ENCODE data around the gene FAM184B.
A peak's percentile ranks its signal among the peaks of the same experiment; 100 is the strongest.

Gene FAM184B

DNA sequence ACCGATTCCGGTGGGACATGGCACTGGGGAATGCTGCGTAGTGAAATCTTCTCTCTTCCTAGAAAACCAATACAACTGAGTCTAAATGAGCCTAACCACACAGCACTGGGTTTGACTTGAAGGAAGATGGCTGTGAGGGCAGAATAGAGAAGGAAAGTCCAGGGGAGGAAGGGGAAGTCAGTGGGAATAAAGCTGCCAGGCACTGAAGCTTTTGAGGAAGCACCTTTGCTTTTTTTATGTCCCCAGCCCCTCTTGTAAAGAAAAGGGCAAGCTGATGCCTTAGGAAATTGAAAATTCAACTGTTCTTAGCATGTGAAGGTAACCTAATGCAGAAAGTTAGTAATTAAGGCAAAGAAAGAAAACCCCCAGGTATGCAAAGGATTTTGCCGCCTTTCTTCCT lies 146.4 kb downstream of the FAM184B start:
- no peak for DNase-seq (ENCODE audit: low spot score)

DNA sequence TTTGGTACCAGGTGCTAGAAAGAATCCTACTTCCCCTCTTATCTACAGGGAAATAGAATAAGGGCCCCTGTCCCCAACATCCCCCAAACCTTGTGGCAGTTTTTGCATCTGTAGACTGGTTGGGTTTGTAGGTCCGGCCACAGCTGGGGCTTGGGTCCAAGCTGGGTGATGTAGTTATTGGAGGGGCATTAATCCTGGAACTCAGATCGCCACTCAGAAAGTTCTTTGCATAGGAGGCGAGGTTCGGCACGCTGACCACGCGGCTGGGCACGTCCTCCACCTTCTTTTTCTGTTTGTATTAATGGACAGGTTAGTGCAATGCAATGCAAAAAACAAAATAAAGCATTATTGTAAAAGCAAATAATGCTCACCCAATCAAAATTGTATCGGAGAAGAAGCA lies 147.8 kb downstream of the FAM184B start:
- no peak for DNase-seq (ENCODE audit: low spot score)

DNA sequence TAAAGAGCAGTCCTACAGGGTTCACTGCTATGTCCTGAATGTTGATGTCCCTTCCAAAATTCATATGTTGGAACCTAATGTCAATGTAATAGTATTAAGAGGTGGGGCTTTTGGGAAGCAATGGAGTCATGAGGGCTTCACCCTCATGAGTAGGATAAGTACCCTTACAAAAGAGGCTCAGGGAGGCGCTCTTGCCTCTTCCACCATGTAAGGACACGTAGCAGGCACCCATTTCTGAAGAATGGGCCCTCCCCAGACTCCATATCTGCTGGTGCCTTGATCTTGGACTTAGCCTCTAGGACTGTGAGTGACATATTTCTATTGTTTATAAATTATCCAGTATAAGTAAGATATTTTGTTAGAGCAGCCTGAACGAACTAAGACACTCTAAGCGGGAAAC lies 151.2 kb downstream of the FAM184B start:
- no peak for DNase-seq (ENCODE audit: low spot score)

DNA sequence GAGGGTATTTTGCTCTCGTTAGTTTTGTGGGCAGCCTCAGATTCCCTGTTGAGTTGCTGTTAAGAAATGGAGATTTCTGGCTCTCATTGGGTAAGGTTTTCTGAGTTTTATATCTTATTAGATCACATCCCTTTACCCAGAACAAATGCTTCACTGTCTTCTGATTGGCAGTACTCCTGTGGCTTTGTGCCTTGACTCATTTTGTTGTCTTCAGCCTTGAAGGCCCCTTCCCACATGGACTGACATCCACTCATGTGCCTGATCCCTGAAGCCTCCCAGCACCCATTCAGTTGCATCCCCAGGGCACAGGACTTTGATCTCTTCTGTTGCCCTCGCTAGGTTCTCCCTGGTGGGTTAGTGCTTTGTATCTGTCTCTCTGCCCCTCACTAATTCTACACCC lies 156.6 kb downstream of the FAM184B start:
- DNase-seq (ENCODE audit: low spot score), result no peak

DNA sequence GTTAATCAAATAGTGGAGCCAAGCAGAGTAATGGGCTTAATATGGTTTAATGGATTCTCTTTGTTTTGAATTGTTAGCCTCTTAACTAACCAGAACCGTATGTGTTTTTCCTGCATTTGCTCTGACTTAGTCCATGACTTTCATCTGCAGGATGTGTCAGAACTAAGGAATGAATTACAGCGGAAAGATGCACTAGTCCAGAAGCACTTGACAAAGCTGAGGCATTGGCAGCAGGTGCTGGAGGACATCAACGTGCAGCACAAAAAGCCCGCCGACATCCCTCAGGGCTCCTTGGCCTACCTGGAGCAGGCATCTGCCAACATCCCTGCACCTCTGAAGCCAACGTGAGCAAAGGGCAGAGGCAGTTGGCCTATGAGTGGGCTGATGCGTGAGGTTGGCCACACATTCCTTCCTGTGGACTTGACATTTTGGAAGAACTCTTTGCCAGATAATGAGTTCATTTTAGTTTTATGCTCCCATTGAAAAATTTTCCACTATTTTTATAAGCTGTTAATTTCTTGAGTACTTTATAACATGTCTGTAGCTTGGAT lies 157.9 kb downstream of the FAM184B start:
- no peak for DNase-seq (ENCODE audit: low spot score)

DNA sequence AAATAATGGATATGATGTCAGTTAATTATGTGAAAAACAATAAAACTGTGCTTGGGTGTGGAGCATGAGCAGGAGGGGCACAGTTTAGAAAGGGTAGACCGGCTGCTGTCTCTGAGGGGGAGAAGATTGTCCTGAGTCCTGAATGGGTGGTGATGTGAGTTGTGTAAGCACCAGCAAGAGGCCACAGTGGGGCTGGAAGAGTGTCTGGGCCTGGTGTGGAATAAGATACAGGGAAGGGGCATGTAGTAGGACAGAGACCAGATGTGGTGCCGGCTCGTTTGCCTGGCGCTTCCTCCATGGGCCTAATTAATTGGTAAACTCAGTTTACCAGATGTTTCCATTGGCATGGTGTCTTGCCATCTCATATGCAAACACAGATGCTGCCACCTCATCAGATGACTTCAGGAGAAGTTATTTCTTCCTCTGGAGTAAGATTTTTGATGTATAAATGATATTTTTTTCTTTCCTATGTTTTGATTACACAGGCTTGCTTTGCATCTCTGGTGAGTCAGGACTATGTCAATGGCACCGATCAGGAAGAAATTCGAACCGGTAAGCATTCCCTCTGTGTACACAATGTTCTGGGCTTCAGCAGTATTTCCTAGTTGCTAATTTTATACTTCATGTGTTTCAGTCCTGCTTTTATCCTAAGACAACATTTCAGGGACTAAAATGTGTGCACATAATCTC lies 161.9 kb downstream of the FAM184B start:
- no peak for DNase-seq (ENCODE audit: low spot score)

DNA sequence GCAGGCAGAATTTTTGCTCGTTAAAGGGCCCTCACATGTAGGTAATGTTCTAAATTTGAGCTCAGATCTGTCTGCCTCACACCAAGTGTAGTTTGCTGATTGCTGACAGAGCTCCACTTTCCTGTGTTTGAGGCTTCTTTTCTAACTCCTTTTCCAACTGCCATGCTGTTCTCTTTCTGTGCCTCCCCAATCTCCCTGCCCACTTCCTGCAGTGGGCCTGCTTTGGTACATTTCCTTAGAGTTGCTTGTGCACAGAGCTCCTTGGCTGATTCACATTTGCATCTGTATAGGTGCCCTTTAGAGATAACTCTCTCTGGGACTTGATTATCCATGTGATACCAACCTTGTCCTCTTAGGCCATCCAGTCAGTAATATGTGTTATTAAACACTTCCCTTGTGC lies 162.5 kb downstream of the FAM184B start:
- DNase-seq (ENCODE audit: low spot score), result no peak

DNA sequence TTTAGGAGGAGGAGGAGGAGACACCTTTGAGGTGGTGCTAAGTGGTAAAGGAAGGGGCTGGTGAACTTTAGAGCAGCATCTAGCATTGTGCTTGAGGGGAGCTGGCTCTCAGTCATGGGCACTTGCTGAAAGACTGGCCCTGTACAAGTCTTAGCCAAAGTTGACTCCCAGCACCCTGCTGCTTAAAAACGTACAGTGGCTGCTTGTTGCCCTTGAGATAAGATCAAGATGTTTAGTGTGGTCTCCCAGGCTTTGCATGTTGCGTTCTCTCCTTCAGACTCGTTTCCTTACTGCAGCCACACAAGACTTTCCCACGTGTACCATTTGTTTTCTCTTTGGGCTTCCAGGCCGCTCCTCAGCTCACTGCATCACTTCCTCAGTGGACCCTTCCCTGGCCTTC lies 165.1 kb downstream of the FAM184B start:
- DNase-seq (ENCODE audit: low spot score), result no peak

DNA sequence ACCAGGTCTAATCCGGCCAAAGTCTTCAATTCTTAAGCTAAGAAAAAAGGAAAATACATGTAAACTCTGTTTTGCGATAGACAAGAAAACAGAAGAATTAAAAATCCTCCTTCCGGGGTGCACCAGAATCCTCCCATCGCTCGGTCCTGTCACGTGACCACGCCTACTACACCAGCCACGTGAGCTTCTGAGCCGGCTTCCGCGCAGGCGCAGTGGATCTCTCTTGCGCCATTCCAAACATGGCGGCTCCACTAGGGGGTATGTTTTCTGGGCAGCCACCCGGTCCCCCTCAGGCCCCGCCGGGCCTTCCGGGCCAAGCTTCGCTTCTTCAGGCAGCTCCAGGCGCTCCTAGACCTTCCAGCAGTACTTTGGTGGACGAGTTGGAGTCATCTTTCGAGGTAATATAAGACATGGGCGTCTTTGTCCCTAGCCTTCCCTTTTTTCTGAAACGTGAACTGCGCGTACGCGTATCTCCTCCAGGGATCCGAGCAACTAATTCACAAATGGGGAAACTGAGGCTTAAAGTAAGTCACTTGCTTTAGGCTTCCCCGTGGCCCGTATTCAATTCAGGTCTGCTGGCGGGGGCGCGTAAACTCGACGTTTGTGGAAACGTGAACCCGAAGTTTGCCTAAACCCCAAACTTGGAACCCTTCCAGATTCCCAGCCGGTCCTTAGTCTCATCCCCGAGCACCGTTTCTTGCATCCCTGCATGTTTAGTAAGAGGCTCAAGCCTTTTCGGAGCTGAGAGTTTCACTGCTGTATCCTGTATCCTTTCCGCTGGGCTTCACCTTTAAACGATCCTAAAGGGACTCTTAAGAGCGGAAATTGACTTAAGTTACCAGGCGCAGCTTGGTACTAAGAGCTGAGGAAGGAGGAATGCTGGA lies 166.8 kb downstream of the FAM184B start, which contains the start of gene MED28:
MED28 (plus strand) TSS at position 226 of the 884 bp plus-strand sequence; CDS start at position 240, 14 bp downstream.
- peak; percentile 98 for DNase-seq (ENCODE audit: low spot score)

DNA sequence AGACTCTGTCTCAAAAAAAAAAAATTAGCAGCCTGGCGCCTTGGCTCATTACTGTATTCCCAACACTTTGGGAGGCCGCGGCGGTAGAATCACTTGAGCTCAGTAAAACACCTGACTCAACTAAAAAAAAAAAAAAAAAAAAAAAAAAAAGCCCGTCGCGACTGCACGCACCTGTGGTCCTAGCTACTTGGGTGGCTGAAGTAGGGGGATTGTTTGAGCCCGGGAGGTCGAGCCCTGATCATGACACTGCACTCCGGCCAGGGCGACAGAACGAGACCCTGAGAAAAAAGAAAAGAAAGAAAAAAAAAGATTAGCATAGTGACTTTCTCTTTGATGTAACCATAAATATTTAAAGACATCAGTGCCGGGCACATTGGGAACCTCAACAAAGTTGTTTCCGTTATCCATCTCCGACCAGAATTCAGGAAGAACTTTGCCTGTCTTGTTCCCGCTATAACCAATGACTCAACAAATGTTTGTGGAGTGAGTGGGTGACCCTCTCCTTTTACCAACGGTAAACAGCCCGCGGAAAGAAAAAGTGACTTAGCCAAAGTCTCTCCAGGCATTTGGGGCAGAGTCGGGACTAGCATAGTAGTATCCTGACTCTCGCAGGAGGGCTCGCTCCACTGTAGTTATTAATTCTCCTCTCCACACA lies 167.5 kb downstream of the FAM184B start:
- DNase-seq (ENCODE audit: low spot score), result peak; percentile 55

DNA sequence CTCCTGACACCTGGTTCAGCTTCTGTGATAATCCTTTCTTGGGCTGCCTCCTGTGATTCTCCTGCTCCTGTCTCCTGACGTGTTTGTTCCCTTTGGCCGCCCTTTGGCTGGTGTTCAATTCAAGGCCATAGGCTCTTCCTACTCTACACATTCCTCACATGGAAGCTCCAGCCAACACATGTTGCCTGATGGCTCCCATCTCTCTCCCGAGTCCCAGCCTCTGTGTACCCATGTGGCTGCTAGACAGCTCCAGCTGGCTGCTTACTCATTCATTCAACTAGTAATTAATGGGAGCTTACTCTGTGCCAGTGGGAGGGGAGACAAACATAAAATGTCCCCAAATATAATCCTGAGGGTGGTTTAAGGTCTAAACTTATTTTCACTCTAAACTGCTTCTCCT lies 176.2 kb downstream of the FAM184B start:
- no peak for DNase-seq (ENCODE audit: low spot score)

DNA sequence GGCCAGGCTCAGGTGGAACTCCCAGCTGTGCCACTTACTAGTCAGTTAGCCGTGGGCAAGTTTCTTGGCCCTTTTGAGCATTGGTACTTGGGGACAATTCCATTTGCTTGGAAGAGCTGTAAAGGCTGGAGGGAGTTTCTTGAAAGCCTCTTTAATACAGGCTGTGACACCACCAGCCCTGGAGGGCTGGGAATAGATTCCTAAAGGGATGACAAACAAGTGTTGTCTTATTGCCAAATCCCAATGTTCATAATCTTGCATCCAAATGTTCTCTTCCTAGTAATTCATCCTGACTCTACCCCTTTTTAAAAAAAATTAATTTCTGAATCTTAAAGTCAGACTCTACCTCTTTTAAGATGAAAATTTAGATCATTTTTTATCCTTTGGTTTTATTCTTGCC lies 181.6 kb downstream of the FAM184B start:
- no peak for DNase-seq (ENCODE audit: low spot score)

DNA sequence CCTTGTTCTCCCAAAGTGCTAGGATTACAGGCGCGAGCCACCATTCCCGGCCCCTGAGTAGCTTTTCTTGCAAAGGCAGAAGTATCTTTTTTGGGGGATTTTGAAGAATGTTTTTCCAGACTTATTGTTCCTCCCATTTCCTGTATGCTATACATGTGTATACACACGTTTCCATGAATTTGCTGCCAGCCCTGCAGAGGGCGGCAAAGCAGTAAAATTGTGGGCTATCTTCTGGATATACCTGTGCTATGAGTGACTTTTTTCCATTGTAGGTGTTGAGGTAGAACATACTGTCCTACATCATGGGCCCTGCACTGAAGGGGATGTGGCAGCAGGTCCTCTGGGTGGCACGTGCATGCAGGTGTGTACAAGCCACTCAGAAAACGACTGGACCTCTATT lies 183.9 kb downstream of the FAM184B start:
- no peak for DNase-seq (ENCODE audit: low spot score)

DNA sequence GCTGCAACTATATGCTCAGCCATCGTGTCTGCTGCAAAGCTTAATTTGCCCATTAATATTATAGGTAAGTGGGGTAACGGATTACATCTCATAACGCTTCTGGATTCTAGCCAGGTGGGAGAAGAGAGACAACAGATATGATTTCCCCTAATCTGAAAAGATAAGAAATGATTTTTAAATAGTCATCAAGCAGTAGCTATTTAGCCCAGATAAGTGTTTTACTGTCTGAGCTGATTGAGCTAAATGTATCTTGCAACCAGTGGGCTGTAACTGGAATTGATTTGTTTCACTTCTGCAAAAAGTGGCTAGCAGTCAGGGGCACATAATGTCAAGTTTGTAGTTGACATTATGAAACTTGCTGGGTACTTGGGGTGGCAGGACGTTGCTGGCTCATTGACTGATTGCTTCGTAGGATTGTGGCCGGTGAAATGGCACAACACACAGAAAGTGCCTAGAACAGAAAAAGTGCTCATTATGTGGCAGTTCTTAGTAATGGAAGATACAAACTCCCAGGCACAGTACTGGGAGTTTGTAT lies 185.9 kb downstream of the FAM184B start:
- no peak for DNase-seq (ENCODE audit: low spot score)

DNA sequence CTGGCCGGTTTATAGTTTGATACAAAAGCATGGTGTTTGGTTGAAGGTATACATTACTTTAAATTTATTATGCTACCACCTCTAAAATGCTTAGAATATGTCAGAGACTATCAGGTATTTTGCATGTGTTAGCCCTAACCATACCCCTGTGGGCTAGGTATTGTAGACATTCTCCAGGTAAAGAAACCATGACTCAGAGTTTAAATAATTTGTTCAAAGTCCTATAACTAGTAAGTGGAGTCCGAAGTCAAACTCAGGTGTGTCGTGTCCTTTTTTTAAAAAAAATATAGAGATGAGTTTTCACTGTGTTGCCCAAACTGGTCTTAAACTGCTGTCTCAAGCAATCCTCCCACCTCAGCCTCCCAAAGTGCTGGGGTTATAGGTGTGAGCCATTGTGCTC lies 192.1 kb downstream of the FAM184B start:
- DNase-seq (ENCODE audit: low spot score), result no peak

DNA sequence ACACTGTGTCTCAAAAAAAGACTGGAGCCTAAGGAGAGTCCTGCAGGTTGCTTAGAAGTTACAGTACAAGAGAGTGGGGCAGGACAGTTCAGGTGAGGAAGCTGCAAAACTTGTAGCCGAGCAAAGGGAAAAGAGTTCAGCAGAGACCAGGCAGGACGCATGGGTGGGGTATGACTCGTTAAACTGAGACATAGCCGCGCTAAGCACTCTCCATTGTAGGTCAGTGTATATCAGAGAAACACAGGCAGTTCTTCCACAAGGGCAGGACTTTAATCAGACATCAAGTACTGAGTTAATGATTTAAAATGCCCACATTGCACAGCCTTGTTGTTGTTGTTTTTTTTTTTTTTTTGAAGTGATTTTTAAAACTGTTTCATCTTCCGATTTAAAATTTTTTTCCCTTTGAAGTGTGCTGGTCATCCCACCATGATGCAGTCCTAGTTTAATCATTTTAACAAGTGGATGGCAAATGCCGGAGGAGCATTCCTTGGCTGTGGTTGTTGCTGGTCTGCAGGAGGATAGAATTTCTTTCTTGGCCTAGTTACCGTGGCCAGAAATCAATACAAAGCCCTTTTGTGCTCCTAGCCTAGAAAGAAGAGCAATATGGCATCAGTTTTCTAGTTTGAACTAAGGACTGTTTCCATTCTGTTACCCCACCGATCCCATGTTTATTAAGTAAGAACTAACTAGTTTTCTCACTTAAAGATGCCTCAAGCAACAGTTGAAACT lies 194.2 kb downstream of the FAM184B start:
- DNase-seq (ENCODE audit: low spot score), result no peak

DNA sequence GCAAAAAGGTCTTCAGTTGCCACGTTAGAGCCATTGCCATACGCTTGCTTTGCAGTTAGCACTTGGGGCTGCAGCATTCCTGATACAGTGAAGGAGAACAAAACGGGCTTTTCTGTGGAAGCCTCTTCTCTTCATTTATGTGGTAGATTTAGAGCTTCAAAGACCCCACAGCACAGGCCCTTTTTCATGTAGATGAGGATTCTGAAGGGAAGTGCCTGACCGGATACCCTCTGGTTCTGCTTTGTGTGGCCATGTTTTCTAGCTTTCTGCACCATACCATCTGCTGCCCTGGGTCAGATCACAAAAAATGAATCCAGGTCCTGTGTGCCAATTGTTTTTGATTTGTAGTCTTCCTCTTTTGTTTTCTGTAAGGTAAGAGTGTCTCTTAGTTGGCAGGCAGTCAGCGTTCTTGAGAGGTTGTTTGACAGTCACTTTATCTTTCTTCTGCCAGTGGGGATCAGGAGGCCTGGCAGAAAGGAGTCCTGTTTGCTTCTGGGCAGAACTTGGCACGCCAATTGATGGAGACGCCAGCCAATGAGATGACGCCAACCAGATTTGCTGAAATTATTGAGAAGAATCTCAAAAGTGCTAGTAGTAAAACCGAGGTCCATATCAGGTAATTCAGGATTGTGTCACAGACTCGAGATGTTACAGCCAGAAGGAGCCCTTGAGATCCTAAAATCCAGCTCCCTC lies 196.8 kb downstream of the FAM184B start:
- DNase-seq (ENCODE audit: low spot score), result no peak

DNA sequence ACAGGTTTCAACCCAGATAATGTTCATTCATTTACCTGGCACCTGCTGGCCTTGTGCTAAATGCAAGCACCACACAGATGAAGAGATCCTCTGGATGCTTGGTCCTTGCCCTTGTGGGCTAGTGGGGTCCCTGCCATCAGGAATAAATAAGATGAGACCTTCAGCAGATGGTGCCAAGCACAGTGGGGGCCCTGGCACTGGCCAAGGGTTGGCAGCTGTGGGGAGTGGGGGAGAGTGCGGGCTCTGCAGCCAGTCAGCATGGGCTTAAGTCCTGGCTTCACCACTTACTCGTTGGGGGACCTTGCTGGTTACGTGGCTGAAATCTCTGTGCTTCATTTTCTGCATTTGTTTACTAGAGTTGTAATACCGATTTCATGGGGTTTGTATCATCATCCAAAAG lies 197.5 kb downstream of the FAM184B start:
- DNase-seq (ENCODE audit: low spot score), result no peak

DNA sequence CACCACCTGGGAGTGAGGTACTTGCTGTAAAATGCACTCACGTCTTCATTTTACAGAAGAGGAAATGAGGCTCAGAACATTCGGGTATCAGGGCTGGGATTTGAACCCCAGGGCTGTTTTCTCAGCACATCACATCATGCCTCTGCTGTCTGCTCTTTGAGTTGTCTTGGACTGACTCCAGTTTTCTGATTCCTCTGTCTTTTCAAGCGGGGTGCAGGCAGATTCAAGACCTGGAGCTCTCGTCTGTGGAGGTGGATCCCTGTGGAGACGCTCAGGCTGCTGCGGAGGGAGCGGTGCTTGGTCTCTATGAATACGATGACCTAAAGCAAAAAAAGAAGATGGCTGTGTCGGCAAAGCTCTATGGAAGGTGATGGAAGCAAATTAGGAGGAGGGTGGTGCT lies 198.1 kb downstream of the FAM184B start:
- no peak for DNase-seq (ENCODE audit: low spot score)

DNA sequence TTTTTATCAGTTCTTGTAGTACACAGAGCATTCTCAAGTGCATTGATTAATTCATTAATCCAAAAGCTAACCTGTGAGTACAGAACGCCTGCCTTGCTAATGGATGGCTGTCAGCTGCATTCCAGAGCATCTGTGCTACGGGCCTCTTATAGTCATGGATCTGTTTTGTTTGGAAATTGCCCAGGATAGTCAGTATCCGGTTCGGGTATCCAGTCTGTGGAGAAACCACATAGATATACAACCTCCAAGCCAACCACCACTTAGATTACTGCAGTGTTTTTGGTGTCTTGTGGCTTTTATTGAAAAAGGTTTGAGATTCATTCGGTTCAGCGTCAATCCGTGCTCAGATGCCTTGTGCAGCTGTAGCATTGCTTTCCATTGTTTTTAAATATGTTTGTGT lies 200.5 kb downstream of the FAM184B start:
- DNase-seq (ENCODE audit: low spot score), result peak; percentile 76

Measured in hepatic stellate cell (primary cell).